SK-N-SH treated with all-trans-retinoic acid at 6 μM for 48 hours (cell line): ENCODE measurements around the gene INPP4B.

ENCODE experiments used
- ARNTL ChIP-seq: fragments of 450-650 bp; formaldehyde crosslinking; IDR thresholded peaks from 2 replicates; pipeline ENCODE4 v1.5.0; 2020; ENCODE audit warnings: low read depth, mild to moderate bottlenecking, moderate library complexity, borderline replicate concordance
- CREB5 ChIP-seq: fragments of 250-450 bp; sonication (Bioruptor Pico); IDR thresholded peaks from 2 replicates; pipeline ENCODE4 v1.5.1; 2020; ENCODE audit warnings: low read depth, mild to moderate bottlenecking, moderate library complexity
- ISL1 ChIP-seq: fragments of 250-450 bp; sonication (Bioruptor Pico); IDR thresholded peaks from 2 replicates; pipeline ENCODE4 v2.1.2; 2022; ENCODE audit warnings: mild to moderate bottlenecking, moderate library complexity
- OSR1 ChIP-seq: fragments of 250-450 bp; sonication (Bioruptor Pico); IDR thresholded peaks from 2 replicates; pipeline ENCODE4 v1.8.0; 2022; ENCODE audit warnings: moderate library complexity, mild to moderate bottlenecking, inconsistent platforms
- PATZ1 ChIP-seq: fragments of 250-450 bp; sonication (Bioruptor Pico); IDR thresholded peaks from 2 replicates; pipeline ENCODE4 v1.8.0; 2020; ENCODE audit warnings: mild to moderate bottlenecking, moderate library complexity, borderline replicate concordance
- PPARA ChIP-seq: fragments of 250-450 bp; sonication (Bioruptor Pico); IDR thresholded peaks from 2 replicates; pipeline ENCODE4 v1.5.0; 2020; ENCODE audit warnings: mild to moderate bottlenecking, borderline replicate concordance
- ZFP3 ChIP-seq: fragments of 250-450 bp; sonication (Bioruptor Pico); IDR thresholded peaks from 2 replicates; pipeline ENCODE4 v1.5.0; 2020; ENCODE audit warnings: mild to moderate bottlenecking, moderate library complexity
- ZNF565 ChIP-seq: fragments of 450-650 bp; formaldehyde crosslinking; conservative IDR thresholded peaks from 2 replicates; pipeline ENCODE4 v1.5.0; 2020; ENCODE audit warnings: low read depth, mild to moderate bottlenecking, moderate library complexity

GRCh38 chr4:142155347-142155746 lies 690.8 kb downstream of the INPP4B start:
- TF ChIP-seq CREB5 (CRISPR knock-in tag) (no peak), PATZ1 (CRISPR knock-in tag) (no peak), ARNTL (CRISPR knock-in tag) (no peak), ZFP3 (CRISPR knock-in tag) (no peak), PPARA (CRISPR knock-in tag) (no peak), ZNF565 (CRISPR knock-in tag) (no peak), OSR1 (no peak), ISL1 (CRISPR knock-in tag) (no peak)
